CD4-positive, alpha-beta T cell (primary cell): ENCODE results near the gene ZNF77. TPM values are rescaled to one million over a fixed set of nuclear protein-coding genes. Genes with fewer than 3 reads are reported as not detected.

Source experiments
- ATAC-seq: fragments of 200-7000 bp; cut with Tn5 transposase; one replicate; pipeline ENCODE4 v1.10.0; 2022; ENCODE audit warnings: mild to moderate bottlenecking; ENCODE audit not compliant: poor library complexity
- CTCF ChIA-PET: fragments of 350-600 bp; sonication (Branson Sonifier 250); formaldehyde crosslinking; loops from one replicate; lab custom pipeline; 2021; ENCODE audit warnings: antibody characterized with exemption, inconsistent platforms; lab: Charles Lee
- POLR2A ChIA-PET: fragments of 350-600 bp; sonication (Branson Sonifier 250); formaldehyde crosslinking; loops from one replicate; lab custom pipeline; 2021; ENCODE audit warnings: antibody characterized with exemption, inconsistent platforms; lab: Charles Lee
- DNase-seq, 14 experiments: peaks; one replicate each; pipeline ENCODE4 v3.0.0-alpha.2; 2013 to 2020; ENCODE audit warnings: mixed read lengths in 2 of 14
- H3K27ac ChIP-seq, 2 donors: one replicate each; pipeline versions ENCODE4 v1.5.1 to v1.7.0; 2013; ENCODE audit warnings: low read length in 2 of 2, low read depth in 1 of 2, mild to moderate bottlenecking in 1 of 2
- H3K27me3 ChIP-seq, 2 experiments: 1 replicate in 1 of 2; 2 replicates in 1 of 2; pipeline versions ENCODE4 v1.6.1 to v1.7.0; 2013; ENCODE audit warnings: low read length in 2 of 2, control low read depth in 1 of 2, mild to moderate bottlenecking in 1 of 2, moderate library complexity in 1 of 2; ENCODE audit not compliant: insufficient read depth in 2 of 2, control insufficient read depth in 1 of 2
- H3K36me3 ChIP-seq: one replicate; pipeline ENCODE4 v1.6.1; 2013; ENCODE audit warnings: low read length, control low read depth; ENCODE audit not compliant: insufficient read depth
- H3K4me1 ChIP-seq: one replicate; pipeline ENCODE4 v1.6.1; 2013; ENCODE audit warnings: low read length, control low read depth; ENCODE audit not compliant: insufficient read depth
- H3K4me3 ChIP-seq: one replicate; pipeline ENCODE4 v1.5.1; 2013; ENCODE audit warnings: mild to moderate bottlenecking, low read length, moderate library complexity
- H3K9me3 ChIP-seq, 2 experiments: 1 replicate in 1 of 2; 2 replicates in 1 of 2; pipeline versions ENCODE4 v1.6.1 to v1.7.0; 2013; ENCODE audit warnings: low read length in 2 of 2, mild to moderate bottlenecking in 2 of 2, control low read depth in 1 of 2, moderate library complexity in 1 of 2; ENCODE audit not compliant: control insufficient read depth in 1 of 2, insufficient read depth in 1 of 2
- H3K27ac Mint-ChIP-seq: one replicate; pipeline ENCODE4 v1.8.0; 2020; ENCODE audit warnings: mixed read lengths
- H3K27me3 Mint-ChIP-seq: one replicate; pipeline ENCODE4 v1.8.0; 2021; ENCODE audit warnings: mixed read lengths
- H3K36me3 Mint-ChIP-seq: one replicate; pipeline ENCODE4 v1.8.0; 2021; ENCODE audit warnings: low read depth, mixed read lengths
- H3K4me1 Mint-ChIP-seq: one replicate; pipeline ENCODE4 v1.8.0; 2021; ENCODE audit warnings: low read depth, mixed read lengths
- H3K4me3 Mint-ChIP-seq: one replicate; pipeline ENCODE4 v1.8.0; 2020; ENCODE audit warnings: mild to moderate bottlenecking, mixed read lengths
- H3K9me3 Mint-ChIP-seq: one replicate; pipeline ENCODE4 v1.8.0; 2020; ENCODE audit warnings: mixed read lengths
- intact Hi-C, 2 experiments: fragments of 100-400 bp; cut with DNase I in 1 of 2; cut with micrococcal nuclease in 1 of 2; formaldehyde crosslinking; loops; one replicate each; pipeline versions ENCODE4 v1.15.1 to v1.9.0; 2023 to 2025; cut with DNase I, micrococcal nuclease
- total RNA-seq, 174 experiments: library from RNA in 2 of 174; stranded (reverse) in 2 of 174; gene quantifications; one replicate each; pipeline ENCODE4 v1.2.3 and lab custom pipeline; 2021 to 2026
- TF ChIP-seq, protein P1 (sequence below): fragments of 200-600 bp; IDR thresholded peaks from one replicate; pipeline ENCODE4 v1.8.0; 2022; ENCODE audit warnings: antibody characterized with exemption, mild to moderate bottlenecking

The ZNF77 gene
- total RNA-seq, 2 experiments from 2014 or later, result 2.0 to 2.4 TPM

DNA sequence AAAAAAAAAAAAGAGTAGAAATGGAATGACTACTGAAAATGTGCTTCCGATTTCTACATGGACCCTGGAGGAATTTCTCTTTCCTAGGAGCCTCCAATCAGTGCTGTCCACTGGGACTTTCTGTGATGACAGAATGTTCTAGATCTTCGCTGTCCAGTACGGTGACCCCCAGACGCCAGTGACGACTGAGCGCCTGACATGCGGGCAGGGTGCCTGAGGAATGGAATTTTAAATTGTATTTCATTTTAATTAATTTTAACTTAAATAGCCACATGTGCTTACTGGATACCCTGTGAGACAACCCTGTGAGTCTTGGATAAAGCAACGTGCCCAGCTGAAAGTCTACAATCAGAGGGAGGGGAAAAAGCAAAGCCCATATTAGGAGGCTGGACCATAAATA is 28.5 kb upstream of the ZNF77 start:
- Histone ChIP-seq H3K36me3 (no peaks in the 10 kb centered on the region), H3K9me3 (peaks cover 0 to 5% of the 10 kb centered on the region in 2 experiments), H3K4me3 (no peak overlapping the region), H3K4me1 (peaks cover 32% of the 10 kb centered on the region), H3K27ac (no peak overlapping the region), H3K27me3 (peaks cover 3 to 6% of the 10 kb centered on the region in 2 experiments)
- Mint-ChIP-seq H3K27ac (no peak overlapping the region), H3K36me3 (peaks cover 7% of the 10 kb centered on the region), H3K4me3 (no peak overlapping the region), H3K27me3 (peaks cover 4% of the 10 kb centered on the region), H3K9me3 (no peaks in the 10 kb centered on the region), H3K4me1 (peaks cover 17% of the 10 kb centered on the region)
- DNase-seq (no peak), ATAC-seq (no peak)
- POLR2A ChIA-PET, result no interaction called here
- intact Hi-C loops, result loop anchor here in 1 of 2 experiments (10.0 kb wide), 1 partner anchor 62 kb away; no protein-coding TSS in a partner anchor
- TF ChIP-seq, protein P1, sequence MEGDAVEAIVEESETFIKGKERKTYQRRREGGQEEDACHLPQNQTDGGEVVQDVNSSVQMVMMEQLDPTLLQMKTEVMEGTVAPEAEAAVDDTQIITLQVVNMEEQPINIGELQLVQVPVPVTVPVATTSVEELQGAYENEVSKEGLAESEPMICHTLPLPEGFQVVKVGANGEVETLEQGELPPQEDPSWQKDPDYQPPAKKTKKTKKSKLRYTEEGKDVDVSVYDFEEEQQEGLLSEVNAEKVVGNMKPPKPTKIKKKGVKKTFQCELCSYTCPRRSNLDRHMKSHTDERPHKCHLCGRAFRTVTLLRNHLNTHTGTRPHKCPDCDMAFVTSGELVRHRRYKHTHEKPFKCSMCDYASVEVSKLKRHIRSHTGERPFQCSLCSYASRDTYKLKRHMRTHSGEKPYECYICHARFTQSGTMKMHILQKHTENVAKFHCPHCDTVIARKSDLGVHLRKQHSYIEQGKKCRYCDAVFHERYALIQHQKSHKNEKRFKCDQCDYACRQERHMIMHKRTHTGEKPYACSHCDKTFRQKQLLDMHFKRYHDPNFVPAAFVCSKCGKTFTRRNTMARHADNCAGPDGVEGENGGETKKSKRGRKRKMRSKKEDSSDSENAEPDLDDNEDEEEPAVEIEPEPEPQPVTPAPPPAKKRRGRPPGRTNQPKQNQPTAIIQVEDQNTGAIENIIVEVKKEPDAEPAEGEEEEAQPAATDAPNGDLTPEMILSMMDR, result no peak
- CTCF ChIA-PET, result no interaction called here

- Mint-ChIP-seq H3K9me3 (no peaks in the 10 kb centered on the region), H3K27me3 (peaks cover 4% of the 10 kb centered on the region), H3K4me3 (no peak overlapping the region), H3K36me3 (no peaks in the 10 kb centered on the region), H3K4me1 (peaks cover 5% of the 10 kb centered on the region), H3K27ac (no peak overlapping the region)
- Histone ChIP-seq H3K4me1 (peaks cover 8% of the 10 kb centered on the region), H3K9me3 (no peaks in the 10 kb centered on the region), H3K27me3 (peaks cover 3 to 6% of the 10 kb centered on the region in 2 experiments), H3K27ac (no peak overlapping the region), H3K36me3 (no peaks in the 10 kb centered on the region), H3K4me3 (no peak overlapping the region)
- intact Hi-C loops, result loop anchor here in 1 of 2 experiments (10.0 kb wide), 1 partner anchor 64 kb away; no protein-coding TSS in a partner anchor
- TF ChIP-seq, protein P1, result no peak
- ChIA-PET POLR2A (no interaction called here), CTCF (interaction anchor here (0.7 to 0.9 kb wide), 2 partner anchors 8 to 133 kb away, joined by 3 to 4 read pairs; no protein-coding TSS in a partner anchor)
- ATAC-seq (no peak), DNase-seq (no peak)
Observed at GRCh38 chr19:2970201-2970835, 25.5 kb upstream of the ZNF77 start.

GRCh38 chr19:2969104-2969504 is 24.3 kb upstream of the ZNF77 start:
- Histone ChIP-seq H3K27ac (no peak overlapping the region), H3K4me3 (no peak overlapping the region), H3K36me3 (no peaks in the 10 kb centered on the region), H3K27me3 (peaks cover 0 to under 1% of the 10 kb centered on the region in 2 experiments), H3K9me3 (peaks cover 0 to 4% of the 10 kb centered on the region in 2 experiments), H3K4me1 (peaks cover under 1% of the 10 kb centered on the region)
- no peak for DNase-seq
- Mint-ChIP-seq H3K4me3 (no peak overlapping the region), H3K27ac (no peak overlapping the region), H3K27me3 (no peaks in the 10 kb centered on the region), H3K9me3 (no peaks in the 10 kb centered on the region), H3K4me1 (no peaks in the 10 kb centered on the region), H3K36me3 (no peaks in the 10 kb centered on the region)
- CTCF ChIA-PET, result interaction anchor here (0.6 kb wide), 1 partner anchor 197 kb away, joined by 3 read pairs; no protein-coding TSS in a partner anchor
- POLR2A ChIA-PET, result no interaction called here
- TF ChIP-seq, protein P1, result no peak
- no peak for ATAC-seq
- intact Hi-C loops, result no loop called here
